ENCODE data around the gene DCAKD.

The DCAKD gene

GRCh38 chr17:44983563-44983962 lies 67.9 kb downstream of the DCAKD start:
- no peaks in the 10 kb centered on the region for H4K20me1 ChIP-seq (ENCODE audit: control insufficient read depth, insufficient read depth, low read depth, low read length)
- H3K27ac ChIP-seq (ENCODE audit: low read depth, low read length), result no peak overlapping the region
- no peaks in the 10 kb centered on the region for H3F3A ChIP-seq (ENCODE audit: control insufficient read depth, insufficient read depth)
- H3K9me2 ChIP-seq (replicated peaks; ENCODE audit: control insufficient read depth, low read length), result no peaks in the 10 kb centered on the region
- H3K27me3 ChIP-seq (ENCODE audit: control insufficient read depth, low read length), result peaks cover 43% of the 10 kb centered on the region
- H3K4me3 ChIP-seq (ENCODE audit: low read length), result no peak overlapping the region
- H3K4me2 ChIP-seq (ENCODE audit: low read length), result no peak overlapping the region
- no peaks in the 10 kb centered on the region for H3K79me2 ChIP-seq (ENCODE audit: control insufficient read depth, low read length)
- TF ChIP-seq, protein P1, sequence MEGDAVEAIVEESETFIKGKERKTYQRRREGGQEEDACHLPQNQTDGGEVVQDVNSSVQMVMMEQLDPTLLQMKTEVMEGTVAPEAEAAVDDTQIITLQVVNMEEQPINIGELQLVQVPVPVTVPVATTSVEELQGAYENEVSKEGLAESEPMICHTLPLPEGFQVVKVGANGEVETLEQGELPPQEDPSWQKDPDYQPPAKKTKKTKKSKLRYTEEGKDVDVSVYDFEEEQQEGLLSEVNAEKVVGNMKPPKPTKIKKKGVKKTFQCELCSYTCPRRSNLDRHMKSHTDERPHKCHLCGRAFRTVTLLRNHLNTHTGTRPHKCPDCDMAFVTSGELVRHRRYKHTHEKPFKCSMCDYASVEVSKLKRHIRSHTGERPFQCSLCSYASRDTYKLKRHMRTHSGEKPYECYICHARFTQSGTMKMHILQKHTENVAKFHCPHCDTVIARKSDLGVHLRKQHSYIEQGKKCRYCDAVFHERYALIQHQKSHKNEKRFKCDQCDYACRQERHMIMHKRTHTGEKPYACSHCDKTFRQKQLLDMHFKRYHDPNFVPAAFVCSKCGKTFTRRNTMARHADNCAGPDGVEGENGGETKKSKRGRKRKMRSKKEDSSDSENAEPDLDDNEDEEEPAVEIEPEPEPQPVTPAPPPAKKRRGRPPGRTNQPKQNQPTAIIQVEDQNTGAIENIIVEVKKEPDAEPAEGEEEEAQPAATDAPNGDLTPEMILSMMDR (IDR thresholded peaks at IDR 0.05; ENCODE audit: low read depth, low read length, poor library complexity, severe bottlenecking), result no peak
- no peak for TF ChIP-seq EZH2phosphoT487 (IDR thresholded peaks at IDR 0.05; ENCODE audit: borderline replicate concordance, low read length)
- no peaks in the 10 kb centered on the region; the same call in 1 of the 2 replicates for H3K9me3 ChIP-seq (ENCODE audit: control insufficient read depth, insufficient read depth, low read length)
- peaks cover 16% of the 10 kb centered on the region for H3K4me1 ChIP-seq (ENCODE audit: control insufficient read depth, low read length)
- H3K36me3 ChIP-seq (ENCODE audit: control insufficient read depth, low read length), result no peaks in the 10 kb centered on the region

GRCh38 chr17:44982113-44982702 lies 69.2 kb downstream of the DCAKD start:
- H3K4me2 ChIP-seq (ENCODE audit: low read length), result no peak overlapping the region
- H3K4me3 ChIP-seq (ENCODE audit: low read length), result no peak overlapping the region
- no peaks in the 10 kb centered on the region for H3F3A ChIP-seq (ENCODE audit: control insufficient read depth, insufficient read depth)
- no peaks in the 10 kb centered on the region; the same call in 1 of the 2 replicates for H3K9me3 ChIP-seq (ENCODE audit: control insufficient read depth, insufficient read depth, low read length)
- no peak overlapping the region for H3K27ac ChIP-seq (ENCODE audit: low read depth, low read length)
- no peaks in the 10 kb centered on the region for H3K36me3 ChIP-seq (ENCODE audit: control insufficient read depth, low read length)
- H3K27me3 ChIP-seq (ENCODE audit: control insufficient read depth, low read length), result peaks cover 54% of the 10 kb centered on the region
- H3K4me1 ChIP-seq (ENCODE audit: control insufficient read depth, low read length), result peaks cover 2% of the 10 kb centered on the region
- H3K79me2 ChIP-seq (ENCODE audit: control insufficient read depth, low read length), result no peaks in the 10 kb centered on the region
- no peaks in the 10 kb centered on the region for H4K20me1 ChIP-seq (ENCODE audit: control insufficient read depth, insufficient read depth, low read depth, low read length)
- TF ChIP-seq, protein P1 (IDR thresholded peaks at IDR 0.05; ENCODE audit: low read depth, low read length, poor library complexity, severe bottlenecking), result no peak
- TF ChIP-seq EZH2phosphoT487 (IDR thresholded peaks at IDR 0.05; ENCODE audit: borderline replicate concordance, low read length), result no peak
- H3K9me2 ChIP-seq (replicated peaks; ENCODE audit: control insufficient read depth, low read length), result no peaks in the 10 kb centered on the region

- H4K20me1 ChIP-seq (ENCODE audit: control insufficient read depth, insufficient read depth, low read depth, low read length), result no peaks in the 10 kb centered on the region
- TF ChIP-seq EZH2phosphoT487 (IDR thresholded peaks at IDR 0.05; ENCODE audit: borderline replicate concordance, low read length), result no peak
- H3K4me2 ChIP-seq (ENCODE audit: low read length), result no peak overlapping the region
- no peaks in the 10 kb centered on the region; the same call in 1 of the 2 replicates for H3K9me3 ChIP-seq (ENCODE audit: control insufficient read depth, insufficient read depth, low read length)
- no peaks in the 10 kb centered on the region for H3K79me2 ChIP-seq (ENCODE audit: control insufficient read depth, low read length)
- H3K27ac ChIP-seq (ENCODE audit: low read depth, low read length), result no peak overlapping the region
- H3F3A ChIP-seq (ENCODE audit: control insufficient read depth, insufficient read depth), result no peaks in the 10 kb centered on the region
- no peaks in the 10 kb centered on the region for H3K36me3 ChIP-seq (ENCODE audit: control insufficient read depth, low read length)
- H3K9me2 ChIP-seq (replicated peaks; ENCODE audit: control insufficient read depth, low read length), result no peaks in the 10 kb centered on the region
- H3K4me3 ChIP-seq (ENCODE audit: low read length), result no peak overlapping the region
- no peaks in the 10 kb centered on the region for H3K4me1 ChIP-seq (ENCODE audit: control insufficient read depth, low read length)
- peaks cover 61% of the 10 kb centered on the region for H3K27me3 ChIP-seq (ENCODE audit: control insufficient read depth, low read length)
These were observed 70.0 kb downstream of the DCAKD start for GRCh38 chr17:44981221-44981968.

DNA sequence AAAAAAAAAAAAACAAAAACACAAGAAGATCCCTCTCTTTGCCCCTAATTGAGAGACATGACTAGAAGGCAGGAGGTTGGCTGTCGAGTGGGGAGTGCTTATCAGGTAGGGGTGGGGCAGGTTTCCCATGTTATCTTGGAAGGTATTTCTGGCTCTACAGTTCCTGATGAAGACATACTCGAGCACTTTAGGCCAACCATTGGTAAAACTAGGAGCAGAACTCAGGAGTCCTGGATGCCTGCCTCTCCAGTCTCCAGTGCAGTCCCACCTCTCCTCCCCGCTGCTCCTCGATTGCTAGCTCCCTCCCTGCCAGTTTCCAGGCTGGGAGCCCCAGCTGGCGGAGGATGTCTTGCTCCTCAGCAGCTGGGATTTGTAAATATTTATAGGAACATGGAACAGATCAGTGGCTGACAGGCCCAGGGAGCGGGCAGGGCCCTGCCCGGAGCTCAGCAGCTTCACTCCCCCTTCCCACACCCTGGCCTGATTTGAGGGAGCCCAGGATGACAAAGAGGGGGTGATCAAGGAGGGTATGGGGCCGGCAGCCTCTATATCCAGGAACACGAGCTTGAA lies 71.9 kb downstream of the DCAKD start:
- Histone ChIP-seq H3K4me3 (ENCODE audit: low read length) (no peak overlapping the region), H3K27ac (ENCODE audit: low read depth, low read length) (no peak overlapping the region), H3K4me2 (ENCODE audit: low read length) (no peak overlapping the region), H3K4me1 (ENCODE audit: control insufficient read depth, low read length) (no peaks in the 10 kb centered on the region), H3K27me3 (ENCODE audit: control insufficient read depth, low read length) (peaks cover 65% of the 10 kb centered on the region), H3F3A (ENCODE audit: control insufficient read depth, insufficient read depth) (no peaks in the 10 kb centered on the region), H4K20me1 (ENCODE audit: control insufficient read depth, insufficient read depth, low read depth, low read length) (no peaks in the 10 kb centered on the region), H3K9me3 (ENCODE audit: control insufficient read depth, insufficient read depth, low read length) (no peaks in the 10 kb centered on the region), H3K79me2 (ENCODE audit: control insufficient read depth, low read length) (no peaks in the 10 kb centered on the region), H3K9me2 (replicated peaks; ENCODE audit: control insufficient read depth, low read length) (no peaks in the 10 kb centered on the region), H3K36me3 (ENCODE audit: control insufficient read depth, low read length) (no peaks in the 10 kb centered on the region)
- TF ChIP-seq EZH2phosphoT487 (IDR thresholded peaks at IDR 0.05; ENCODE audit: borderline replicate concordance, low read length), result no peak
- TF ChIP-seq, protein P1 (IDR thresholded peaks at IDR 0.05; ENCODE audit: low read depth, low read length, poor library complexity, severe bottlenecking), result no peak

Data from DOHH2 (cell line).